Chondrocyte (in vitro differentiated cells): Measurements from ENCODE around the gene CNOT6. TPM values are rescaled to one million over a fixed set of nuclear protein-coding genes. Genes with fewer than 3 reads are reported as not detected.

Experiments used
- DNase-seq: peaks from one replicate; pipeline ENCODE4 v3.0.0; 2021; ENCODE audit warnings: mixed read lengths, low spot score
- H3K27ac Mint-ChIP-seq: one replicate; pipeline ENCODE4 v1.8.0; 2021; ENCODE audit warnings: mild to moderate bottlenecking, moderate library complexity, mixed read lengths; ENCODE audit not compliant: unreplicated experiment
- H3K27me3 Mint-ChIP-seq: 2 replicates; pipeline ENCODE4 v1.8.0; 2021; ENCODE audit warnings: low read depth, mixed read lengths
- H3K36me3 Mint-ChIP-seq: 2 replicates; pipeline ENCODE4 v1.8.0; 2021; ENCODE audit warnings: low read depth, mixed read lengths
- H3K4me1 Mint-ChIP-seq: 2 replicates; pipeline ENCODE4 v1.8.0; 2021; ENCODE audit warnings: low read depth, mild to moderate bottlenecking, mixed read lengths
- H3K4me3 Mint-ChIP-seq: one replicate; pipeline ENCODE4 v1.8.0; 2021; ENCODE audit warnings: mild to moderate bottlenecking, moderate library complexity, mixed read lengths; ENCODE audit not compliant: unreplicated experiment
- H3K9me3 Mint-ChIP-seq: 2 replicates; pipeline ENCODE4 v1.8.0; 2021; ENCODE audit warnings: low read depth, mixed read lengths
- total RNA-seq: library from RNA; stranded (reverse); gene quantifications from 3 replicates; pipeline ENCODE4 v1.2.1, GENCODE V29; 2021
- TF ChIP-seq, protein P1 (sequence below): fragments of 200-600 bp; sonication (generic); IDR thresholded peaks from 2 replicates; pipeline ENCODE4 v1.5.0; 2021; ENCODE audit warnings: antibody characterized with exemption, mild to moderate bottlenecking, moderate library complexity

The CNOT6 gene
- total RNA-seq, 1 donor from 2014 or later, result 24.7 TPM

DNA sequence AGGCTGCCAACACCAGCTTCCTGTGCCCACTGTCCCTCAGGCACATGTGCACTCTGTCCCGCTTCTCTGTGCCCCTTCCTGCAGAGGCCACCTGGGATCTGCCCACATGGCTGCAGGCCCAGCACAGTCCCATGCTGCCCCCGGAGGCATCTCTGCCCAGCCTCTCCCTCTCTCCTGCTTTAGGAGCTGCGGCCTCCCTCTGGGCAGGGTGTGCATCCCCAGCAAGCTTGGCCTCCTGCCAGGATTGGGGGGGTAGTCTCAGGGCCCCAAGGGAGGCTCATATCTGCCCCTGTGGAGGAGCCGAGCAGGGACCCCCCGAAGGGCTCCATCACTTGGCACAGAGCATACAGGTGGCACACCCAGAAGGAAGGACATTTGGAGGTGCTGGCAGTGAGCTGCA, 130.4 kb downstream of the CNOT6 start:
- Mint-ChIP-seq H3K4me1 (no peaks in the 10 kb centered on the region), H3K4me3 (no peak overlapping the region), H3K27ac (no peak overlapping the region), H3K27me3 (peaks cover 2% of the 10 kb centered on the region), H3K36me3 (no peaks in the 10 kb centered on the region), H3K9me3 (no peaks in the 10 kb centered on the region)
- TF ChIP-seq, protein P1, sequence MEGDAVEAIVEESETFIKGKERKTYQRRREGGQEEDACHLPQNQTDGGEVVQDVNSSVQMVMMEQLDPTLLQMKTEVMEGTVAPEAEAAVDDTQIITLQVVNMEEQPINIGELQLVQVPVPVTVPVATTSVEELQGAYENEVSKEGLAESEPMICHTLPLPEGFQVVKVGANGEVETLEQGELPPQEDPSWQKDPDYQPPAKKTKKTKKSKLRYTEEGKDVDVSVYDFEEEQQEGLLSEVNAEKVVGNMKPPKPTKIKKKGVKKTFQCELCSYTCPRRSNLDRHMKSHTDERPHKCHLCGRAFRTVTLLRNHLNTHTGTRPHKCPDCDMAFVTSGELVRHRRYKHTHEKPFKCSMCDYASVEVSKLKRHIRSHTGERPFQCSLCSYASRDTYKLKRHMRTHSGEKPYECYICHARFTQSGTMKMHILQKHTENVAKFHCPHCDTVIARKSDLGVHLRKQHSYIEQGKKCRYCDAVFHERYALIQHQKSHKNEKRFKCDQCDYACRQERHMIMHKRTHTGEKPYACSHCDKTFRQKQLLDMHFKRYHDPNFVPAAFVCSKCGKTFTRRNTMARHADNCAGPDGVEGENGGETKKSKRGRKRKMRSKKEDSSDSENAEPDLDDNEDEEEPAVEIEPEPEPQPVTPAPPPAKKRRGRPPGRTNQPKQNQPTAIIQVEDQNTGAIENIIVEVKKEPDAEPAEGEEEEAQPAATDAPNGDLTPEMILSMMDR, result no peak
- DNase-seq, result no peak

DNA sequence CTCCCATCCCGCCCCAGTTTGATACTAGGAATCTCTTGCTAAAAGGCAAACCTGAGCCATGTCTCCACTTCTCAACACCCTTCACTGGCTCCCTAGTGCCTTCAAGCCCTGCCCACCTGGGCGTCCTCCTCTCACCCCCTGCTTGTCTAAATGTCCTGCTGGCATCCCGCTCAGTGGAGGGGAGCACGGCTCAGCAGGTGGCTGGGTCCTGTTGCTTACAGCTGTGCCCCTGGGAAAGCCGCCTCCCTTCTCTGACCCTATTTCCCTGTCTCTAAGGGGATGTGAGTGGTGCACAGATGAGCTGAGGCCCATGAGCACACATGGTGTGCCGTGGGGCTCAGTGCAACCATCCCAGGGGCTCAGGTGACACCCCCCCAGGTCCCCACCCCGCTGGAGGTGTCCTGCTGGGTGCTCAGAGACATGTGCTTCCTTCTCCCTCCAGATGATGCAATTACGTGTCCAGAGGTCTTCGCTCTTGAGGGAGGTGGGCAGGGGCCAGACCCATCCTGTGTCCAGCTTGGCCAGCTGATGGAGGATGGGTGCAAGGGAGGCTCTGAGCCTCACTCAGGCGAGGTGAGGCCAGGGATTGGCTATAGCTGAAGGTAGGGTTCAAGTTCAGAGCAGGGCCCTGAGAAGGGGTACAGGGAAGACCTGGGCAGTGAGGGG, 131.1 kb downstream of the CNOT6 start:
- H3K9me3 Mint-ChIP-seq, result no peaks in the 10 kb centered on the region
- TF ChIP-seq, protein P1, result no peak

DNA sequence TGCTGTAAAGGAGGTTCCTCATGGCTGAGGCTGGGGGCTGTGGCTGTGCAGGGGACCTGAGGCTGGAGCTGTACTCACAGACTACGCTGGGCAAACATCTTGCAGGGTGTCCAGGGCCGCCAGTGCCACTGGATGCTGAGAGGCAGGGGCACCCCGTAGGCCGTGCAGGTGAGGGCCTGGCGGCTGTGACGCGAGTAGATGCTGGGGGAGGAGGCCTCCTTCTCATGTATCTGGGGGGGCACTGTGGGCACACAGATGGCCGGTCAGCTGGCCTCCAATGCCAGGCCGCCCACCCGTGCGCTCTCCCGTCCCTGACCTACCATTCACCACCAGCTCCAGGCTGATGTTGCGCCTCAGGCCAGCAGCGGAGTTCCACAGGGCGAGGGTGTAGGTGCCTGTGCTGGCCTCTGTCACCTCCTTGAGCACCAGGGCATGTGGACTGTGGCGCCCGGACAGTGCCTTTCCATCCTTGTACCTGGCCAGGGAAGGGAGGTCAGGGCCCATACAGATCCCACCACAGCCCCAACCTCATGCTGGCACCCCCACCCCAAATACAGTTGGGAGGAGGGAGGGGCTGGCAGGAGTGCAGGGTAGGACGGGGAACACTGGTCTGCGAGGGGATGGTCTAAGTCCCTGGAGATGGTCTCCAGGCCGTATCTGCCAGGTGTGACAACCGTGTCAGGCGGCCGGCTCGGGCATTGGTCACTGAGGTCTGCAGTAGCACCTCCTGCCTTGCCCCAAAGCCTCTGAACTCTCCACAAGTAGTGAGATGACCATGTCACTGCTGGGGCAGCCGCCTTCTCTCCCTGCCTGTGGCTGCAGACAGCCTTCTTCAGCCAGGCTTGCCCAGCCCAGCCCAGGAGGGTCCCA, 131.8 kb downstream of the CNOT6 start:
- TF ChIP-seq, protein P1, result no peak
- no peak overlapping the region for H3K27ac Mint-ChIP-seq
- H3K9me3 Mint-ChIP-seq, result no peaks in the 10 kb centered on the region
- H3K27me3 Mint-ChIP-seq, result no peaks in the 10 kb centered on the region
- H3K4me1 Mint-ChIP-seq, result no peaks in the 10 kb centered on the region
- no peaks in the 10 kb centered on the region for H3K36me3 Mint-ChIP-seq
- no peak for DNase-seq
- no peak overlapping the region for H3K4me3 Mint-ChIP-seq

More for the DNA sequence above, 131.1 kb downstream of the CNOT6 start:
- DNase-seq, result no peak
- Mint-ChIP-seq H3K27me3 (peaks cover 1% of the 10 kb centered on the region), H3K27ac (no peak overlapping the region), H3K4me3 (no peak overlapping the region), H3K36me3 (no peaks in the 10 kb centered on the region), H3K4me1 (no peaks in the 10 kb centered on the region)

DNA sequence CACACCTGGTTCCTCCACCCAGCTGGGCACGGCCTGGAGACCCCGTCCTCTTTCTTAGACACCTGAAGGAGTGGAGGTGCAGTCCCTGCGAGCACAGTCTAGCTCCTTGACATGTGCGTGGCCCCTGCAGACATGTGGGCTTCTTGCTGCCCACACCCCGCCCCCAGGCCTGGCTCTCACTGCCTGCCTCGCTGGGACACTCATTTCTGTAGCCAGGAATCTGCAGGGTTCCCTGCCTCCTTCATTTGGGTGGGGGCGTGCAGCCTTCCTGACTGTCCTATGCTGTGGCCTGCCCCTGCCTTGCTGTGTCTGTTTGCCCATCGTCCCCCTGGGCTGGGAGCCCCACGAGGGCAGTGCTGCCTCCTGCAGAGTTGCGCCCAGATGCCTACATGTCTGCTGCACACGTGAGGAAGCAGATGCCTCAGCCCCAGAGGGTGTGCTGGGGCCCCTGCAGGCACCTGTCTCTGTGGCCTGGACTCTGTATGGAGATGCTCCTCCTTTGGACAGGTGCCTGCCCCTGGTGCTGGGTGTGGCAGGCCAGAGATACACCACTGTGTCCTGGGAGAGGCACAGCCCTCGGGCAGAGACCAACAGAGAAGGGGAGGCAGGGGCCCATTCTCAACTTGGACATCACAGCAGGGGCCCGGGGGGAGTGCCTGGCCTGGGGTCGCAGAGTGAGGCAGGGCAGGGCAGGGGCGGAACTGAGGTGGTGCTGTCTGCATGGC, 132.6 kb downstream of the CNOT6 start:
- Mint-ChIP-seq H3K9me3 (no peaks in the 10 kb centered on the region), H3K4me3 (no peak overlapping the region), H3K4me1 (no peaks in the 10 kb centered on the region), H3K27me3 (no peaks in the 10 kb centered on the region), H3K27ac (no peak overlapping the region), H3K36me3 (no peaks in the 10 kb centered on the region)
- TF ChIP-seq, protein P1, result no peak
- DNase-seq, result no peak
